ENCODE measurements around the gene PCDH9.
"Not testable (repeated sequence)": the region's sequence is repeated elsewhere in the genome, so short reads cannot be mapped to it uniquely, and the experiment has no call there.

PCDH9 gene

GRCh38 chr13:66266348-66266747 is 963.8 kb downstream of the PCDH9 start:
- no peak for DNase-seq (ENCODE audit: low spot score)

GRCh38 chr13:66265371-66265770 is 964.8 kb downstream of the PCDH9 start:
- DNase-seq (ENCODE audit: low spot score), result peak; percentile 12

GRCh38 chr13:66264971-66265370 is 965.2 kb downstream of the PCDH9 start:
- no peak for DNase-seq (ENCODE audit: low spot score)

- no peak for DNase-seq (ENCODE audit: low spot score)
These were observed 967.8 kb downstream of the PCDH9 start for GRCh38 chr13:66262330-66262729.

GRCh38 chr13:66259426-66259825 is 970.7 kb downstream of the PCDH9 start:
- not testable (repeated sequence) for DNase-seq (ENCODE audit: low spot score)

Measured in pons (tissue), 1 donor.